ENCODE data around the gene POLR1D. TPM values are rescaled to one million over a fixed set of nuclear protein-coding genes. Genes with fewer than 3 reads are reported as not detected.

POLR1D gene
- polyA plus RNA-seq, 1 donor (not counting 4 experiments of a cell fraction or from before 2014, with no cell fraction given), result 235 TPM

GRCh38 chr13:27654816-27655215 is 33.1 kb downstream of the POLR1D start:
- no peak for TF ChIP-seq EZH2 (IDR thresholded peaks at IDR 0.05; ENCODE audit: low read length)
- TF ChIP-seq, protein P1, sequence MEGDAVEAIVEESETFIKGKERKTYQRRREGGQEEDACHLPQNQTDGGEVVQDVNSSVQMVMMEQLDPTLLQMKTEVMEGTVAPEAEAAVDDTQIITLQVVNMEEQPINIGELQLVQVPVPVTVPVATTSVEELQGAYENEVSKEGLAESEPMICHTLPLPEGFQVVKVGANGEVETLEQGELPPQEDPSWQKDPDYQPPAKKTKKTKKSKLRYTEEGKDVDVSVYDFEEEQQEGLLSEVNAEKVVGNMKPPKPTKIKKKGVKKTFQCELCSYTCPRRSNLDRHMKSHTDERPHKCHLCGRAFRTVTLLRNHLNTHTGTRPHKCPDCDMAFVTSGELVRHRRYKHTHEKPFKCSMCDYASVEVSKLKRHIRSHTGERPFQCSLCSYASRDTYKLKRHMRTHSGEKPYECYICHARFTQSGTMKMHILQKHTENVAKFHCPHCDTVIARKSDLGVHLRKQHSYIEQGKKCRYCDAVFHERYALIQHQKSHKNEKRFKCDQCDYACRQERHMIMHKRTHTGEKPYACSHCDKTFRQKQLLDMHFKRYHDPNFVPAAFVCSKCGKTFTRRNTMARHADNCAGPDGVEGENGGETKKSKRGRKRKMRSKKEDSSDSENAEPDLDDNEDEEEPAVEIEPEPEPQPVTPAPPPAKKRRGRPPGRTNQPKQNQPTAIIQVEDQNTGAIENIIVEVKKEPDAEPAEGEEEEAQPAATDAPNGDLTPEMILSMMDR (optimal IDR thresholded peaks at IDR 0.05 in 1 of 3, IDR thresholded peaks at IDR 0.05 in 1 of 3, conservative IDR thresholded peaks at IDR 0.05 in 1 of 3; ENCODE audit: extremely low read depth in 1 of 3, insufficient read depth in 2 of 3, low read length in 3 of 3), result no peak
- Histone ChIP-seq H3K27me3 (ENCODE audit: control insufficient read depth, extremely low read depth, insufficient read depth, low read length) (no peaks in the 10 kb centered on the region), H3K27ac (ENCODE audit: control insufficient read depth, insufficient read depth, low read length) (no peak overlapping the region), H4K20me1 (ENCODE audit: control insufficient read depth, extremely low read depth, insufficient read depth, low read length) (no peaks in the 10 kb centered on the region), H3K9ac (ENCODE audit: control insufficient read depth, extremely low read depth, insufficient read depth, low read length) (no peak overlapping the region), H3K79me2 (ENCODE audit: control insufficient read depth, insufficient read depth, low read length) (peaks cover 1% of the 10 kb centered on the region), H3K36me3 (ENCODE audit: control insufficient read depth in 2 of 2, extremely low read depth in 1 of 2, insufficient read depth in 2 of 2, low read length in 2 of 2) (peaks cover 7% of the 10 kb centered on the region in 2 experiments), H3K9me1 (ENCODE audit: control insufficient read depth, extremely low read depth, insufficient read depth, low read length) (no peaks in the 10 kb centered on the region), H3K4me2 (ENCODE audit: control insufficient read depth, extremely low read depth, insufficient read depth, low read depth, low read length) (no peak overlapping the region), H3K4me3 (ENCODE audit: control insufficient read depth in 2 of 3, extremely low read depth in 1 of 3, insufficient read depth in 2 of 3, low read depth in 1 of 3, low read length in 3 of 3) (no peak overlapping the region), H2AFZ (ENCODE audit: control insufficient read depth, low read length) (no peak overlapping the region), H3K9me3 (ENCODE audit: control insufficient read depth, low read depth, low read length) (peaks cover 7% of the 10 kb centered on the region), H3K4me1 (ENCODE audit: control insufficient read depth, extremely low read depth, insufficient read depth, low read length) (peaks cover 16% of the 10 kb centered on the region)
- dilution Hi-C loops (cut with MboI; ENCODE audit: extremely low pct_ligation_motif_present, low sequenced_read_pairs), result no loop called here
- DNase-seq (ENCODE audit: low read depth, low spot score), result no peak
- FAIRE-seq, result no peak

DNA sequence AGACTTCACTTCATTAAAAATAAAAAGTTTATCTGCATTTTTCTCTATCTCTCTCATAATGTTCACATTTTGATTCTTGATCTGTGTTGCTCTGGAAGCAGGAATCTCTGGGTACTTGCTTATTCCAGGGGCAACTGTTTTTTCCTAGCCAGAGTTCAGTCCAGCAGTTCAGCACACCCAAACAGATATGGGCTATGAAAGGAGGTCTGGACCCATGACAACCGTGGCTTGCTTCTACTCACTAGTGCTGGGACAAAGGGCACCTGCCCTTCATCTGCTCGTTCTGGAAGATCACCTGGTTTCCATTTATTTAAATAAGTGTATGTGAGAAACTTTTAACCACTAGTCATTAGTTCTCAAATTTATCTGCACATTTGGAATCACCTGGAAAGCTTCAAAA is 36.0 kb downstream of the POLR1D start:
- H3K36me3 ChIP-seq (ENCODE audit: control insufficient read depth in 2 of 2, extremely low read depth in 1 of 2, insufficient read depth in 2 of 2, low read length in 2 of 2), result peaks cover 0 to 2% of the 10 kb centered on the region in 2 experiments
- no peaks in the 10 kb centered on the region for H3K27me3 ChIP-seq (ENCODE audit: control insufficient read depth, extremely low read depth, insufficient read depth, low read length)

More for the DNA sequence above, 36.0 kb downstream of the POLR1D start:
- H3K4me1 ChIP-seq (ENCODE audit: control insufficient read depth, extremely low read depth, insufficient read depth, low read length), result peaks cover 20% of the 10 kb centered on the region
- no peak overlapping the region for H3K27ac ChIP-seq (ENCODE audit: control insufficient read depth, insufficient read depth, low read length)
- H4K20me1 ChIP-seq (ENCODE audit: control insufficient read depth, extremely low read depth, insufficient read depth, low read length), result no peaks in the 10 kb centered on the region
- no peak for DNase-seq (ENCODE audit: low read depth, low spot score)
- peaks cover 4% of the 10 kb centered on the region for H3K79me2 ChIP-seq (ENCODE audit: control insufficient read depth, insufficient read depth, low read length)
- H3K9me3 ChIP-seq (ENCODE audit: control insufficient read depth, low read depth, low read length), result no peaks in the 10 kb centered on the region
- no peak overlapping the region for H3K9ac ChIP-seq (ENCODE audit: control insufficient read depth, extremely low read depth, insufficient read depth, low read length)
- dilution Hi-C loops (cut with MboI; ENCODE audit: extremely low pct_ligation_motif_present, low sequenced_read_pairs), result no loop called here
- TF ChIP-seq EZH2 (IDR thresholded peaks at IDR 0.05; ENCODE audit: low read length), result no peak
- TF ChIP-seq, protein P1 (optimal IDR thresholded peaks at IDR 0.05 in 1 of 3, IDR thresholded peaks at IDR 0.05 in 1 of 3, conservative IDR thresholded peaks at IDR 0.05 in 1 of 3; ENCODE audit: extremely low read depth in 1 of 3, insufficient read depth in 2 of 3, low read length in 3 of 3), result no peak
- H3K4me3 ChIP-seq (ENCODE audit: control insufficient read depth in 2 of 3, extremely low read depth in 1 of 3, insufficient read depth in 2 of 3, low read depth in 1 of 3, low read length in 3 of 3), result no peak overlapping the region
- no peak overlapping the region for H2AFZ ChIP-seq (ENCODE audit: control insufficient read depth, low read length)
- no peaks in the 10 kb centered on the region for H3K9me1 ChIP-seq (ENCODE audit: control insufficient read depth, extremely low read depth, insufficient read depth, low read length)
- FAIRE-seq, result no peak
- H3K4me2 ChIP-seq (ENCODE audit: control insufficient read depth, extremely low read depth, insufficient read depth, low read depth, low read length), result no peak overlapping the region
